ENCODE data around the gene PDCD4.

The PDCD4 gene

GRCh38 chr10:110851020-110851612 lies 20.6 kb upstream of the PDCD4 start:
- no peak overlapping the region for H3K4me2 ChIP-seq (ENCODE audit: low read length)
- TF ChIP-seq EZH2phosphoT487 (IDR thresholded peaks at IDR 0.05; ENCODE audit: borderline replicate concordance, low read length) (no peak), CTCF (IDR thresholded peaks at IDR 0.05; ENCODE audit: low read depth, low read length, poor library complexity, severe bottlenecking) (no peak)

GRCh38 chr10:110852255-110852896 lies 19.4 kb upstream of the PDCD4 start:
- H3K36me3 ChIP-seq (ENCODE audit: control insufficient read depth, low read length): no peaks in the 10 kb centered on the region
- no peaks in the 10 kb centered on the region for H3K9me2 ChIP-seq (replicated peaks; ENCODE audit: control insufficient read depth, low read length)
- no peak for TF ChIP-seq CTCF (IDR thresholded peaks at IDR 0.05; ENCODE audit: low read depth, low read length, poor library complexity, severe bottlenecking)
- H3K79me2 ChIP-seq (ENCODE audit: control insufficient read depth, low read length): no peaks in the 10 kb centered on the region
- no peak overlapping the region for H3K27ac ChIP-seq (ENCODE audit: low read depth, low read length)
- no peaks in the 10 kb centered on the region for H3K27me3 ChIP-seq (ENCODE audit: control insufficient read depth, low read length)
- no peak overlapping the region for H3K4me3 ChIP-seq (ENCODE audit: low read length)
- no peaks in the 10 kb centered on the region for H4K20me1 ChIP-seq (ENCODE audit: control insufficient read depth, insufficient read depth, low read depth, low read length)
- no peaks in the 10 kb centered on the region; the same call in 1 of the 2 replicates for H3K9me3 ChIP-seq (ENCODE audit: control insufficient read depth, insufficient read depth, low read length)
- no peak overlapping the region for H3K4me2 ChIP-seq (ENCODE audit: low read length)
- H3K4me1 ChIP-seq (ENCODE audit: control insufficient read depth, low read length): peaks cover 59% of the 10 kb centered on the region
- H3F3A ChIP-seq (ENCODE audit: control insufficient read depth, insufficient read depth): peaks cover 8% of the 10 kb centered on the region

More at GRCh38 chr10:110851020-110851612, 20.6 kb upstream of the PDCD4 start:
- Histone ChIP-seq H4K20me1 (ENCODE audit: control insufficient read depth, insufficient read depth, low read depth, low read length) (no peaks in the 10 kb centered on the region), H3K79me2 (ENCODE audit: control insufficient read depth, low read length) (no peaks in the 10 kb centered on the region), H3K27ac (ENCODE audit: low read depth, low read length) (no peak overlapping the region), H3K4me1 (ENCODE audit: control insufficient read depth, low read length) (peaks cover 68% of the 10 kb centered on the region), H3K27me3 (ENCODE audit: control insufficient read depth, low read length) (no peaks in the 10 kb centered on the region), H3K9me3 (ENCODE audit: control insufficient read depth, insufficient read depth, low read length) (no peaks in the 10 kb centered on the region; the same call in 1 of the 2 replicates), H3K36me3 (ENCODE audit: control insufficient read depth, low read length) (no peaks in the 10 kb centered on the region), H3K4me3 (ENCODE audit: low read length) (no peak overlapping the region), H3K9me2 (replicated peaks; ENCODE audit: control insufficient read depth, low read length) (no peaks in the 10 kb centered on the region), H3F3A (ENCODE audit: control insufficient read depth, insufficient read depth) (peaks cover 5% of the 10 kb centered on the region)

- H3K27me3 ChIP-seq (ENCODE audit: control insufficient read depth, low read length): no peaks in the 10 kb centered on the region
- no peaks in the 10 kb centered on the region for H3K79me2 ChIP-seq (ENCODE audit: control insufficient read depth, low read length)
- no peak overlapping the region for H3K4me3 ChIP-seq (ENCODE audit: low read length)
- H3K9me3 ChIP-seq (ENCODE audit: control insufficient read depth, insufficient read depth, low read length): no peaks in the 10 kb centered on the region; the same call in 1 of the 2 replicates
- H4K20me1 ChIP-seq (ENCODE audit: control insufficient read depth, insufficient read depth, low read depth, low read length): no peaks in the 10 kb centered on the region
- no peaks in the 10 kb centered on the region for H3K9me2 ChIP-seq (replicated peaks; ENCODE audit: control insufficient read depth, low read length)
- H3K27ac ChIP-seq (ENCODE audit: low read depth, low read length): no peak overlapping the region
- H3F3A ChIP-seq (ENCODE audit: control insufficient read depth, insufficient read depth): peaks cover 13% of the 10 kb centered on the region
- peaks cover 59% of the 10 kb centered on the region for H3K4me1 ChIP-seq (ENCODE audit: control insufficient read depth, low read length)
- no peak for TF ChIP-seq CTCF (IDR thresholded peaks at IDR 0.05; ENCODE audit: low read depth, low read length, poor library complexity, severe bottlenecking)
- TF ChIP-seq EZH2phosphoT487 (IDR thresholded peaks at IDR 0.05; ENCODE audit: borderline replicate concordance, low read length): no peak
- no peak overlapping the region for H3K4me2 ChIP-seq (ENCODE audit: low read length)
- no peaks in the 10 kb centered on the region for H3K36me3 ChIP-seq (ENCODE audit: control insufficient read depth, low read length)
These were observed 18.8 kb upstream of the PDCD4 start for GRCh38 chr10:110852947-110853346.

Data from DOHH2 (cell line).